ENCODE results near the gene KCNT1. TPM values are rescaled to one million over a fixed set of nuclear protein-coding genes. Genes with fewer than 3 reads are reported as not detected.

The KCNT1 gene
- total RNA-seq, 1 donor from 2014 or later: not detected

GRCh38 chr9:135771401-135772051 is 69.5 kb downstream of the KCNT1 start:
- no peaks in the 10 kb centered on the region for H3K9me3 Mint-ChIP-seq
- no peak for DNase-seq
- H3K4me3 Mint-ChIP-seq: no peak overlapping the region
- H3K27me3 Mint-ChIP-seq: no peaks in the 10 kb centered on the region
- intact Hi-C loops (cut with micrococcal nuclease): no loop called here
- H3K27ac Mint-ChIP-seq: no peak overlapping the region
- no peaks in the 10 kb centered on the region for H3K36me3 Mint-ChIP-seq (ENCODE audit: low read depth)
- no peaks in the 10 kb centered on the region for H3K4me1 Mint-ChIP-seq

- no peak overlapping the region for H3K4me3 Mint-ChIP-seq
- intact Hi-C loops (cut with micrococcal nuclease): no loop called here
- H3K9me3 Mint-ChIP-seq: no peaks in the 10 kb centered on the region
- H3K27ac Mint-ChIP-seq: no peak overlapping the region
- DNase-seq: no peak
- no peaks in the 10 kb centered on the region for H3K4me1 Mint-ChIP-seq
- H3K27me3 Mint-ChIP-seq: no peaks in the 10 kb centered on the region
- H3K36me3 Mint-ChIP-seq (ENCODE audit: low read depth): no peaks in the 10 kb centered on the region
Measured at GRCh38 chr9:135772056-135772646, 70.2 kb downstream of the KCNT1 start.

GRCh38 chr9:135772702-135773493 is 70.9 kb downstream of the KCNT1 start:
- intact Hi-C loops (cut with micrococcal nuclease): no loop called here
- H3K4me1 Mint-ChIP-seq: no peaks in the 10 kb centered on the region
- DNase-seq: no peak
- H3K27me3 Mint-ChIP-seq: no peaks in the 10 kb centered on the region
- H3K9me3 Mint-ChIP-seq: no peaks in the 10 kb centered on the region
- H3K4me3 Mint-ChIP-seq: no peak overlapping the region
- H3K36me3 Mint-ChIP-seq (ENCODE audit: low read depth): no peaks in the 10 kb centered on the region
- no peak overlapping the region for H3K27ac Mint-ChIP-seq

- Mint-ChIP-seq H3K36me3 (ENCODE audit: low read depth) (no peaks in the 10 kb centered on the region), H3K9me3 (no peaks in the 10 kb centered on the region), H3K27ac (no peak overlapping the region), H3K4me1 (no peaks in the 10 kb centered on the region), H3K27me3 (no peaks in the 10 kb centered on the region), H3K4me3 (no peak overlapping the region)
- intact Hi-C loops (cut with micrococcal nuclease): no loop called here
- no peak for DNase-seq
Measured at GRCh38 chr9:135773530-135774238, 71.7 kb downstream of the KCNT1 start.

- Mint-ChIP-seq H3K27ac (no peak overlapping the region), H3K27me3 (no peaks in the 10 kb centered on the region), H3K9me3 (no peaks in the 10 kb centered on the region), H3K4me3 (no peak overlapping the region), H3K4me1 (no peaks in the 10 kb centered on the region), H3K36me3 (ENCODE audit: low read depth) (no peaks in the 10 kb centered on the region)
- DNase-seq: no peak
- intact Hi-C loops (cut with micrococcal nuclease): no loop called here
Measured at GRCh38 chr9:135774239-135774747, 72.3 kb downstream of the KCNT1 start.

GRCh38 chr9:135774794-135775525 is 73.0 kb downstream of the KCNT1 start:
- no peaks in the 10 kb centered on the region for H3K36me3 Mint-ChIP-seq (ENCODE audit: low read depth)
- no peak overlapping the region for H3K27ac Mint-ChIP-seq
- no peaks in the 10 kb centered on the region for H3K4me1 Mint-ChIP-seq
- no peaks in the 10 kb centered on the region for H3K27me3 Mint-ChIP-seq
- intact Hi-C loops (cut with micrococcal nuclease): no loop called here
- no peaks in the 10 kb centered on the region for H3K9me3 Mint-ChIP-seq
- no peak overlapping the region for H3K4me3 Mint-ChIP-seq
- DNase-seq: no peak

GRCh38 chr9:135775911-135776310 is 73.9 kb downstream of the KCNT1 start:
- Mint-ChIP-seq H3K4me3 (no peak overlapping the region), H3K4me1 (no peaks in the 10 kb centered on the region), H3K36me3 (ENCODE audit: low read depth) (no peaks in the 10 kb centered on the region), H3K9me3 (no peaks in the 10 kb centered on the region), H3K27ac (no peak overlapping the region), H3K27me3 (no peaks in the 10 kb centered on the region)
- intact Hi-C loops (cut with micrococcal nuclease): no loop called here
- no peak for DNase-seq

GRCh38 chr9:135776893-135777622 is 75.1 kb downstream of the KCNT1 start:
- Mint-ChIP-seq H3K4me1 (no peaks in the 10 kb centered on the region), H3K4me3 (no peak overlapping the region), H3K27ac (no peak overlapping the region), H3K27me3 (no peaks in the 10 kb centered on the region), H3K36me3 (ENCODE audit: low read depth) (no peaks in the 10 kb centered on the region), H3K9me3 (no peaks in the 10 kb centered on the region)
- DNase-seq: no peak
- intact Hi-C loops (cut with micrococcal nuclease): no loop called here

- Mint-ChIP-seq H3K9me3 (no peaks in the 10 kb centered on the region), H3K4me3 (no peak overlapping the region), H3K27ac (no peak overlapping the region), H3K36me3 (ENCODE audit: low read depth) (no peaks in the 10 kb centered on the region), H3K27me3 (no peaks in the 10 kb centered on the region), H3K4me1 (no peaks in the 10 kb centered on the region)
- DNase-seq: no peak
- intact Hi-C loops (cut with micrococcal nuclease): no loop called here
Measured at GRCh38 chr9:135777623-135778177, 75.7 kb downstream of the KCNT1 start.

GRCh38 chr9:135778421-135778820 is 76.4 kb downstream of the KCNT1 start:
- DNase-seq: no peak
- H3K4me1 Mint-ChIP-seq: no peaks in the 10 kb centered on the region
- no peak overlapping the region for H3K27ac Mint-ChIP-seq
- no peaks in the 10 kb centered on the region for H3K27me3 Mint-ChIP-seq
- no peak overlapping the region for H3K4me3 Mint-ChIP-seq
- intact Hi-C loops (cut with micrococcal nuclease): no loop called here
- H3K36me3 Mint-ChIP-seq (ENCODE audit: low read depth): no peaks in the 10 kb centered on the region
- no peaks in the 10 kb centered on the region for H3K9me3 Mint-ChIP-seq

- DNase-seq: no peak
- H3K4me1 Mint-ChIP-seq: no peaks in the 10 kb centered on the region
- no peak overlapping the region for H3K4me3 Mint-ChIP-seq
- H3K27ac Mint-ChIP-seq: no peak overlapping the region
- intact Hi-C loops (cut with micrococcal nuclease): no loop called here
- no peaks in the 10 kb centered on the region for H3K9me3 Mint-ChIP-seq
- H3K27me3 Mint-ChIP-seq: no peaks in the 10 kb centered on the region
- no peaks in the 10 kb centered on the region for H3K36me3 Mint-ChIP-seq (ENCODE audit: low read depth)
Measured at GRCh38 chr9:135779571-135779970, 77.6 kb downstream of the KCNT1 start.

- H3K9me3 Mint-ChIP-seq: no peaks in the 10 kb centered on the region
- no peaks in the 10 kb centered on the region for H3K36me3 Mint-ChIP-seq (ENCODE audit: low read depth)
- H3K27ac Mint-ChIP-seq: no peak overlapping the region
- no peak for DNase-seq
- no peaks in the 10 kb centered on the region for H3K4me1 Mint-ChIP-seq
- H3K27me3 Mint-ChIP-seq: no peaks in the 10 kb centered on the region
- intact Hi-C loops (cut with micrococcal nuclease): no loop called here
- no peak overlapping the region for H3K4me3 Mint-ChIP-seq
Measured at GRCh38 chr9:135780086-135780485, 78.1 kb downstream of the KCNT1 start.

- no peak overlapping the region for H3K4me3 Mint-ChIP-seq
- no peak overlapping the region for H3K27ac Mint-ChIP-seq
- no peaks in the 10 kb centered on the region for H3K27me3 Mint-ChIP-seq
- H3K36me3 Mint-ChIP-seq (ENCODE audit: low read depth): no peaks in the 10 kb centered on the region
- intact Hi-C loops (cut with micrococcal nuclease): no loop called here
- no peaks in the 10 kb centered on the region for H3K4me1 Mint-ChIP-seq
- H3K9me3 Mint-ChIP-seq: no peaks in the 10 kb centered on the region
- DNase-seq: no peak
Measured at GRCh38 chr9:135780626-135781025, 78.6 kb downstream of the KCNT1 start.
